NCI-H524 (cell line): Measurements from ENCODE around the gene UBE2G1.
"Not testable (repeated sequence)": the region's sequence is repeated elsewhere in the genome, so short reads cannot be mapped to it uniquely, and the experiment has no call there.

Experiments used
- DNase-seq, 2 experiments: peaks; one replicate each; lab custom pipeline; 2025; lab: John Stamatoyannopoulos, UW

Gene UBE2G1

GRCh38 chr17:4304417-4305027, 62.0 kb downstream of the UBE2G1 start:
- peak in 1 of 2 experiments; percentile 35 for DNase-seq

GRCh38 chr17:4301066-4301465, 65.4 kb downstream of the UBE2G1 start:
- DNase-seq: no peak

GRCh38 chr17:4297351-4297750, 69.1 kb downstream of the UBE2G1 start:
- no peak for DNase-seq

- DNase-seq: no peak
These were observed 70.8 kb downstream of the UBE2G1 start for GRCh38 chr17:4295686-4296085.

- no peak for DNase-seq
These were observed 72.9 kb downstream of the UBE2G1 start for GRCh38 chr17:4293572-4293971.

- DNase-seq: no peak
These were observed 78.8 kb downstream of the UBE2G1 start for GRCh38 chr17:4287710-4288109.

GRCh38 chr17:4276514-4276913, 90.0 kb downstream of the UBE2G1 start:
- no peak for DNase-seq

- no peak for DNase-seq
These were observed 93.5 kb downstream of the UBE2G1 start for GRCh38 chr17:4272972-4273368.

- DNase-seq: no peak
These were observed 94.1 kb downstream of the UBE2G1 start for GRCh38 chr17:4272213-4272971.

- no peak for DNase-seq
These were observed 95.7 kb downstream of the UBE2G1 start for GRCh38 chr17:4270736-4271135.

- DNase-seq: no peak
These were observed 96.6 kb downstream of the UBE2G1 start for GRCh38 chr17:4269915-4270314.

- no peak for DNase-seq
These were observed 99.1 kb downstream of the UBE2G1 start for GRCh38 chr17:4267402-4267801.

- DNase-seq: no peak
These were observed 99.9 kb downstream of the UBE2G1 start for GRCh38 chr17:4266550-4266949.

GRCh38 chr17:4263282-4264215, 102.9 kb downstream of the UBE2G1 start, which contains the start of gene ANKFY1:
ANKFY1 (minus strand) TSS chr17:4263979; CDS start chr17:4263941, 38 bp downstream.
- DNase-seq: peak; percentile 83 to 92

GRCh38 chr17:4262703-4263102, 103.8 kb downstream of the UBE2G1 start:
- no peak for DNase-seq

GRCh38 chr17:4261452-4261851, 105.0 kb downstream of the UBE2G1 start:
- DNase-seq: no peak

GRCh38 chr17:4258867-4259266, 107.6 kb downstream of the UBE2G1 start:
- DNase-seq: no peak

GRCh38 chr17:4256952-4257351, 109.5 kb downstream of the UBE2G1 start:
- DNase-seq: no peak

GRCh38 chr17:4255271-4255670, 111.2 kb downstream of the UBE2G1 start:
- not testable (repeated sequence) for DNase-seq

GRCh38 chr17:4250887-4251286, 115.6 kb downstream of the UBE2G1 start:
- DNase-seq: no peak

- peak in 1 of 2 experiments; percentile 20 for DNase-seq
These were observed 116.9 kb downstream of the UBE2G1 start for GRCh38 chr17:4249452-4250029.
